HG02759 (cell line): ENCODE results near the gene SPSB3.

ENCODE experiments used
- ATAC-seq: cut with Tn5 transposase; IDR thresholded peaks from one replicate; pipeline ENCODE4 v1.9.1; 2021; ENCODE audit warnings: mild to moderate bottlenecking, moderate library complexity; ENCODE audit not compliant: unreplicated experiment

SPSB3 gene

GRCh38 chr16:1765826-1766225, 16.5 kb downstream of the SPSB3 start:
- no peak for ATAC-seq

GRCh38 chr16:1764971-1765370, 17.4 kb downstream of the SPSB3 start:
- no peak for ATAC-seq

GRCh38 chr16:1763521-1764511, 18.6 kb downstream of the SPSB3 start:
- ATAC-seq = no peak

GRCh38 chr16:1762879-1763520, 19.4 kb downstream of the SPSB3 start:
- ATAC-seq = no peak

- no peak for ATAC-seq
Observed at GRCh38 chr16:1762196-1762878, 20.0 kb downstream of the SPSB3 start.

- ATAC-seq = no peak
Observed at GRCh38 chr16:1761751-1762150, 20.6 kb downstream of the SPSB3 start.

GRCh38 chr16:1760911-1761310, 21.5 kb downstream of the SPSB3 start:
- no peak for ATAC-seq

GRCh38 chr16:1759511-1759910, 22.9 kb downstream of the SPSB3 start:
- ATAC-seq = no peak

GRCh38 chr16:1758923-1759322, 23.4 kb downstream of the SPSB3 start:
- ATAC-seq = no peak

- no peak for ATAC-seq
Observed at GRCh38 chr16:1757714-1758461, 24.5 kb downstream of the SPSB3 start.

GRCh38 chr16:1754204-1754603, 28.2 kb downstream of the SPSB3 start:
- no peak for ATAC-seq

- ATAC-seq = no peak
Observed at GRCh38 chr16:1752853-1753252, 29.5 kb downstream of the SPSB3 start.

GRCh38 chr16:1751946-1752345, 30.4 kb downstream of the SPSB3 start:
- no peak for ATAC-seq

- no peak for ATAC-seq
Observed at GRCh38 chr16:1749152-1750117, 32.9 kb downstream of the SPSB3 start.

GRCh38 chr16:1747934-1748333, 34.4 kb downstream of the SPSB3 start:
- ATAC-seq = no peak

- ATAC-seq = no peak
Observed at GRCh38 chr16:1746693-1747195, 35.6 kb downstream of the SPSB3 start.

GRCh38 chr16:1745900-1746692, 36.3 kb downstream of the SPSB3 start:
- no peak for ATAC-seq

- ATAC-seq = no peak
Observed at GRCh38 chr16:1745181-1745899, 37.0 kb downstream of the SPSB3 start.
